NCI-H526 (cell line): ENCODE measurements around the gene EPHA2.

ENCODE experiments used
- DNase-seq, 2 experiments: peaks; one replicate each; lab custom pipeline; 2025; lab: John Stamatoyannopoulos, UW

Gene EPHA2

DNA sequence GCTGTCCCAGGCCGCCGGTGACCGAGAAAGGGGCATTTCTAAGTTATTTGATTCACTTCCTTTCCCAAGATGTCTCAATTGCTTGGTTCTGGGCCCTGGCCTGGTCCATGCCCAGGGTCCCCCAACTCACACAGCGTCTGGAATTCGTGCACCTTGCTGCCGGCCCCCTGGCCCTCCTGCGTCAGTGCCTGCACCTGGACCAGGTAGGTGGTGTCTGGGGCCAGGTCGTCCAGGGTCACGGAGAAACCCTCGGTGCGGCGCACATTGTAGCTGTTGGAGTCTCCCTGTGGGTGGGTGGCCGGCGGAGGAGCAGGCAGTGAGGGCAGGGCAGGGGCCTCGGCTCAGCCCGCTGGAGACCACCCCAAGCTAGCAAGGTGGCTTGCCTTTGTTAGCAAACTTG is 21.0 kb downstream of the EPHA2 start:
- no peak for DNase-seq

- DNase-seq = no peak
Observed at GRCh38 chr1:16134066-16134801, 21.6 kb downstream of the EPHA2 start.

DNA sequence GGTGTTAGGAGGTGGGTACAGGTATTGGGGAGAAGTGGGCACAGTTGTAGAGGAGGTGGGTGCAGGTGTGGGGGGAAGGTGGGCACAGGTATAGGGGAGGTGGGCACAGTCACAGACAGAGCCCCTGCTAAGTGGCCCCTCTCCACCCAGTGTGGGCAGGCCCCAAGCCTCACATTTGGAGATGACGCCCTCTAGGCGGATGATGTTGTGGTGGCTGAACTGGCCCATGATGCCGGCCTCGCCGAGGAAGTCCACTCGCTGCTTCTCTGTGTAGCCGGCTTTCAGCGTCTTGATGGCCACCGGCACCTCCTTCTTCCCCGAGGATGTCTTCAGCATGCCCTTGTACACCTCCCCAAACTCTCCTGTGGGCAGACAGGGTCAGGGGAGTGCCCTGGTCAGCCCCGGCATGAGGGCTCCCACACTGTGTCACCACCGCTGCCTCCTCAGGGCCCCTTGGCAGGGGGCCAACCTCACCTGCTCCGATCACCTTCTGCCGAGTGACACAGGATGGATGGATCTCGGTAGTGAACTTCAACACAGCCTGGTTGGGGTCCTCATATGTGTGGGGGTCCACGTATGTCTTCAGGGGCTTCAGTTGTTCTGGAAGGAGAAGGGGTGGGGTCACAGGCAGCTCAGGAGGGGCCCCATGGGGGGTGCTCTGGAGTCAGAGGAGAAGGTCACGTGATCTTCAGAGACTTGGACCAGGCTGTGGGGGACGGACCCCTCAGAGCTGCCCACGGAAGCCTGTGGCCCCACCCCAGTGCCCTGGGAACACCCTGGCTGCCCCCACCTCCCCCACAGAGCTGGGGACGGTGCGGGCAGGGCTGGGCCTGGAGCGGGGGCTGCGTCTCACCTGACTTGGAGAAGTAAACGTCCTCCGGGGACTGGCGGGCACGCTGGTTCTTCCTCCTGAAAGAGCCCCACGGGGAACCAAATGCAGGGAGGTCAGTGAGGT is 22.6 kb downstream of the EPHA2 start:
- DNase-seq = no peak

DNA sequence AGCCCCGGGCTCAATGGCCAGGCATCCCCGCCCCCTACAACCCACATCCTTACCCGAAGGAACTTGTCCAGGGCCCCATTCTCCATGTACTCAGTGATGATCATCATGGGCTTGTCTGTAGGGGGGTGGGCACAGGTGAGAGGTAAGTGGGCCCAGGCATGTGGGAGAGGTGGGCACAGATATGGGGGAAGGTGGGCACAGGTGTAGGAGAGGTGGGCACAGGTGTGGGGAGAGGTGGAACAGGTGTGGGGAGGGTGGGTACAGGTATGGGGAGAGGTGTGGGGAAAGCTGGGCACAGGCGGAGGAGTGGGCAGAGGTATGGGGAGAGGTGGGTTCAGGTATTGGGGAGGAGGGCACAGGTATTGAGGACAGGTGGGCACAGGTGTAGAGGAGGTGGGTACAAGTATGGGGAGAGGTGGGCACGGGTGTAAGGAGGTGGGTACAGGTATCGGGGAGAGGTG is 23.5 kb downstream of the EPHA2 start:
- DNase-seq = no peak

GRCh38 chr1:16131636-16132324 is 24.1 kb downstream of the EPHA2 start:
- no peak for DNase-seq

DNA sequence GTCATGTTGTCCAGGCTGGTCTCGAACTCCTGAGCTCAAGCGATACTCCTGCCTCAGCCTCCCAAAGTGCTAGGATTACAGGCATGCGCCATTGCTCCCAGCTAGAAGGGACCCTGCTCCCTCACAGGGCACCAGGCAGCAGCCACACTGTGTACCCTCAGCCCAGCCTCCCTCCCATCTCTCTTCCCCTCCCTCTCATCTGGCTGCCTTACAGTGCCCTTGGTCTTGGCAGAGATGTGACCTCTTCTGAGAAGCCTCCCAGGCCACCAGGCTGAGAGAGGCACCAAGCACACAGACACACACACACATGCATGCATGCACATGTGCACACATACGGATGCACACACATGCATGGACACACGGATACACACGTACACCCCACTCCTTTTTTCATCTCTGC is 25.0 kb downstream of the EPHA2 start:
- DNase-seq = no peak

- DNase-seq = no peak
Observed at GRCh38 chr1:16129921-16130543, 25.8 kb downstream of the EPHA2 start.

GRCh38 chr1:16129316-16129715 is 26.6 kb downstream of the EPHA2 start:
- DNase-seq = no peak

GRCh38 chr1:16128338-16128741 is 27.5 kb downstream of the EPHA2 start:
- DNase-seq = no peak

- no peak for DNase-seq
Observed at GRCh38 chr1:16127676-16128337, 28.1 kb downstream of the EPHA2 start.

GRCh38 chr1:16126743-16127515 is 28.9 kb downstream of the EPHA2 start:
- DNase-seq = no peak

GRCh38 chr1:16126160-16126559 is 29.7 kb downstream of the EPHA2 start:
- DNase-seq = no peak

DNA sequence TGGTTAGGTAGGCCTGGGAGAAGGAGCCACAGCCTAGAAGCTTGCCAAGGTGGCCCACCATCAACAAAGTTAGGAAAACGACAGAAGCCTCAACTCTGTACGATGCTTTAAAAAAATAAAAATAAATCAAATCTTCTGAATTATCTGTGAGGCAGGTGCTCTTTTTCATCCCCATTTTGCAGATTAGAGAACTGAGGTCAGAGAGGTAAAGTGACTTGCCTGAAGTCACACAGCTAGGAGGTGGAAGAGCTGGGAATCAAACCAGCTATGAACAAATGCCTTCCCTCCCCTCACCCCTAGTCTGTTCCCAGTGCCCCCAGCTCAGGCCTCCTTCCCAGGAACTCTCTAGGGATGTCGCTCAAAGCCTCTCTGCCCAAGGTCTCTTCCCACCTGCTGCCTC is 30.4 kb downstream of the EPHA2 start:
- DNase-seq = no peak

GRCh38 chr1:16125088-16125470 is 30.8 kb downstream of the EPHA2 start:
- no peak for DNase-seq

- no peak for DNase-seq
Observed at GRCh38 chr1:16124377-16125087, 31.3 kb downstream of the EPHA2 start.

- DNase-seq = no peak
Observed at GRCh38 chr1:16122916-16123315, 33.0 kb downstream of the EPHA2 start.

DNA sequence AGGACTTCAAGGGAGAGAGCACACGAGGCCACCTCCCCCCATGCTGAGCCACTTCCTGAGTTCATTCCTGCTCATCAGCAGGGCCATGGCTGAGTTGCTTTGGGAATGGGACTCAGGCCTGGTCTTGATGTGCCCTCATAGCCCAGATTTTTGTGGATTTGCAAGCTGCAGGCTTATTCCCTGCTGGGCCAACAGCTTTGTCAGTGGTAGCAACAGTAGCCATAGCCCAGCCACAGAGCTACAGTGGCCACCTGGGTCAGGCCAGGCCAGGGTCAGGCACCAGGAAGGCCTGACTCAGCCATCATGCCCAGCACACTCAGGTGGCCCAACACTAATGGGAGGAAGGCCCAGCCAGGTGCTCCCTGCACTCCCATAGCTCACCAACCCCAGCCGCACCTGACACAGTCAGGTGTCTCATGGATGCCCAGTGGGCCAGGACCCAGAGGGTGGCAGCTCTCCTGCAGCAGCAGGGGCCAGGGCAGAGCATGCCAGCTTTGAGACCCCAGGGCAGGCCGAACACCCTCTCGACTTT is 33.5 kb downstream of the EPHA2 start:
- DNase-seq = no peak

GRCh38 chr1:16120940-16121410 is 34.9 kb downstream of the EPHA2 start:
- DNase-seq = no peak

- no peak for DNase-seq
Observed at GRCh38 chr1:16120407-16120806, 35.5 kb downstream of the EPHA2 start.

DNA sequence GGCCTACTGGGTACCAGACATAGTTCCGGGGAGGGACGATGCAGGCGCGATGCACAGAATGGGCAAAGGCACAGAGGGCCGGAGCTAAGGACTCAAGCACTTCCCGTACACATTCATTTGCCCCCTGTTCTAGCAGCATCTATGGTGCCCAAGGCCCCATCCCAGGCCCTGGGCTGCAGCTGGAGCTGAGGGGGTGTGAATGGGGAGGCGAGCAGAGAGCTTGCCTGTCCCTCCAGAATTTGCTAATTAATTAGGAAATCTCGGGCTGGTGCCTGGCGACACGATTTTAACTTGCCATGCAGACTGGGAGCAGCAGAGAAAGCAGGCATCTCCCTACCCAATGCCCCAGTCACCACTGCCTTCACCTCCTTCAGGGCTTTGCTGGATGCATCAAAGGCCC is 35.9 kb downstream of the EPHA2 start:
- DNase-seq = no peak
